ENCODE measurements around the gene LHPP. TPM values are rescaled to one million over a fixed set of nuclear protein-coding genes. Genes with fewer than 3 reads are reported as not detected.

LHPP gene
- total RNA-seq, 1 experiment from 2014 or later = 24.7 TPM

DNA sequence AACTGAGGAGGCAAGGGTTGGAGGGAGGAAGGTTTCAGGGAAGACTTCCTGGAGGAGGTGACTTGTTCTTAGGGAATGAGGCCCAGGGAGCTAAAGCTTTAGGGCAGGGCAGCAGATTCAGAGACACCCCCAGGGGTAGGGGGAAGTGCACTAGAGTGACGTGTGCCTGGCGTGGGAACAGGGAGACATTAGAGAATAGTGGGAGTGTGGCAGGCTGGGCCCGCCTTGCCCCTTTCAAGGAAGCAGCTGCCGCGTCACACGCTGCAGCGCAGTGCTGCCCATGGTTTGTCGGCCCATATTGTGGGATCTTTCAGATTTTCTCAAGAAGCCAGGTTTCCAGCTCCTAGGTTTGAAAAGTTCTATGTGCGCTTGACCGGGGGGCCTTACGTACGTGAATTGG lies 139.4 kb downstream of the LHPP start:
- no peaks in the 10 kb centered on the region for H3K4me1 ChIP-seq (replicated peaks; ENCODE audit: insufficient read depth)
- no TSS peak for BruUV-seq (replicated peaks)
- TF ChIP-seq, protein P1, sequence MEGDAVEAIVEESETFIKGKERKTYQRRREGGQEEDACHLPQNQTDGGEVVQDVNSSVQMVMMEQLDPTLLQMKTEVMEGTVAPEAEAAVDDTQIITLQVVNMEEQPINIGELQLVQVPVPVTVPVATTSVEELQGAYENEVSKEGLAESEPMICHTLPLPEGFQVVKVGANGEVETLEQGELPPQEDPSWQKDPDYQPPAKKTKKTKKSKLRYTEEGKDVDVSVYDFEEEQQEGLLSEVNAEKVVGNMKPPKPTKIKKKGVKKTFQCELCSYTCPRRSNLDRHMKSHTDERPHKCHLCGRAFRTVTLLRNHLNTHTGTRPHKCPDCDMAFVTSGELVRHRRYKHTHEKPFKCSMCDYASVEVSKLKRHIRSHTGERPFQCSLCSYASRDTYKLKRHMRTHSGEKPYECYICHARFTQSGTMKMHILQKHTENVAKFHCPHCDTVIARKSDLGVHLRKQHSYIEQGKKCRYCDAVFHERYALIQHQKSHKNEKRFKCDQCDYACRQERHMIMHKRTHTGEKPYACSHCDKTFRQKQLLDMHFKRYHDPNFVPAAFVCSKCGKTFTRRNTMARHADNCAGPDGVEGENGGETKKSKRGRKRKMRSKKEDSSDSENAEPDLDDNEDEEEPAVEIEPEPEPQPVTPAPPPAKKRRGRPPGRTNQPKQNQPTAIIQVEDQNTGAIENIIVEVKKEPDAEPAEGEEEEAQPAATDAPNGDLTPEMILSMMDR (conservative IDR thresholded peaks at IDR 0.05) = no peak
- no peak for TF ChIP-seq EZH2 (IDR thresholded peaks at IDR 0.05; ENCODE audit: low read depth)
- no peaks in the 10 kb centered on the region for H3K9me2 ChIP-seq (ENCODE audit: insufficient read depth)
- no peaks in the 10 kb centered on the region for H3K27me3 ChIP-seq (ENCODE audit: insufficient read depth, low read depth)
- no peaks in the 10 kb centered on the region for H3F3A ChIP-seq (ENCODE audit: insufficient read depth, low read depth)
- ChIA-PET CTCF (no interaction called here), POLR2A (ENCODE audit: unreplicated experiment) (no interaction called here)
- DNase-seq = no peak
- no peaks in the 10 kb centered on the region for H3K9me3 ChIP-seq (ENCODE audit: insufficient read depth, low read depth)
- H3K27ac ChIP-seq = no peak overlapping the region
- H3K79me2 ChIP-seq (ENCODE audit: low read depth) = no peaks in the 10 kb centered on the region
- no peak overlapping the region for H3K4me3 ChIP-seq
- intact Hi-C loops (cut with micrococcal nuclease; ENCODE audit: unreplicated experiment) = no loop called here
- H3K36me3 ChIP-seq (ENCODE audit: low read depth) = no peaks in the 10 kb centered on the region
- no peak overlapping the region for H3K4me2 ChIP-seq
- no peak overlapping the region for H2AFZ ChIP-seq
- H4K20me1 ChIP-seq (ENCODE audit: insufficient read depth) = no peaks in the 10 kb centered on the region

GRCh38 chr10:124601431-124602120 lies 140.0 kb downstream of the LHPP start:
- BruUV-seq (replicated peaks) = no TSS peak

GRCh38 chr10:124602121-124602561 lies 140.5 kb downstream of the LHPP start:
- Histone ChIP-seq H4K20me1 (ENCODE audit: insufficient read depth) (no peaks in the 10 kb centered on the region), H3K79me2 (ENCODE audit: low read depth) (no peaks in the 10 kb centered on the region), H3K9me2 (ENCODE audit: insufficient read depth) (no peaks in the 10 kb centered on the region), H3F3A (ENCODE audit: insufficient read depth, low read depth) (no peaks in the 10 kb centered on the region), H3K4me2 (no peak overlapping the region), H3K36me3 (ENCODE audit: low read depth) (no peaks in the 10 kb centered on the region), H3K27me3 (ENCODE audit: insufficient read depth, low read depth) (no peaks in the 10 kb centered on the region), H3K4me1 (replicated peaks; ENCODE audit: insufficient read depth) (no peaks in the 10 kb centered on the region), H2AFZ (no peak overlapping the region), H3K4me3 (no peak overlapping the region), H3K27ac (no peak overlapping the region), H3K9me3 (ENCODE audit: insufficient read depth, low read depth) (no peaks in the 10 kb centered on the region)
- intact Hi-C loops (cut with micrococcal nuclease; ENCODE audit: unreplicated experiment) = no loop called here
- DNase-seq = no peak
- ChIA-PET CTCF (interaction anchor here (0.6 kb wide), 1 partner anchor 23 kb away, joined by 13 read pairs; no protein-coding TSS in a partner anchor), POLR2A (ENCODE audit: unreplicated experiment) (no interaction called here)
- TF ChIP-seq, protein P1 (conservative IDR thresholded peaks at IDR 0.05) = no peak
- no peak for TF ChIP-seq EZH2 (IDR thresholded peaks at IDR 0.05; ENCODE audit: low read depth)
- BruUV-seq (replicated peaks) = no TSS peak

More at GRCh38 chr10:124601431-124602120, 140.0 kb downstream of the LHPP start:
- H4K20me1 ChIP-seq (ENCODE audit: insufficient read depth) = no peaks in the 10 kb centered on the region
- ChIA-PET CTCF (interaction anchor here (0.6 kb wide), 2 partner anchors 23 to 34 kb away, joined by 5 to 13 read pairs; no protein-coding TSS in a partner anchor), POLR2A (ENCODE audit: unreplicated experiment) (no interaction called here)
- no peaks in the 10 kb centered on the region for H3K9me2 ChIP-seq (ENCODE audit: insufficient read depth)
- intact Hi-C loops (cut with micrococcal nuclease; ENCODE audit: unreplicated experiment) = no loop called here
- no peaks in the 10 kb centered on the region for H3K79me2 ChIP-seq (ENCODE audit: low read depth)
- H2AFZ ChIP-seq = no peak overlapping the region
- no peak for DNase-seq
- no peaks in the 10 kb centered on the region for H3K36me3 ChIP-seq (ENCODE audit: low read depth)
- TF ChIP-seq EZH2 (IDR thresholded peaks at IDR 0.05; ENCODE audit: low read depth) = no peak
- TF ChIP-seq, protein P1 (conservative IDR thresholded peaks at IDR 0.05) = no peak
- H3K4me2 ChIP-seq = no peak overlapping the region
- no peak overlapping the region for H3K4me3 ChIP-seq
- H3F3A ChIP-seq (ENCODE audit: insufficient read depth, low read depth) = no peaks in the 10 kb centered on the region
- no peaks in the 10 kb centered on the region for H3K9me3 ChIP-seq (ENCODE audit: insufficient read depth, low read depth)
- no peak overlapping the region for H3K27ac ChIP-seq
- no peaks in the 10 kb centered on the region for H3K4me1 ChIP-seq (replicated peaks; ENCODE audit: insufficient read depth)
- H3K27me3 ChIP-seq (ENCODE audit: insufficient read depth, low read depth) = no peaks in the 10 kb centered on the region
